SK-MEL-5 (cell line): ENCODE measurements around the gene GDPD4. TPM values are rescaled to one million over a fixed set of nuclear protein-coding genes. Genes with fewer than 3 reads are reported as not detected.

Source experiments
- DNase-seq: peaks from one replicate; pipeline ENCODE4 v3.0.0-alpha.2; 2016; ENCODE audit warnings: low read depth, low spot score
- in situ Hi-C: cut with HindIII; loops from 2 replicates; pipeline ENCODE4 v1.10.0; 2016; ENCODE audit warnings: low sequenced_read_pairs, high pct_unique_total_duplicates, low pct_unique_long_range_greater_than_20kb
- total RNA-seq: library from RNA; depleted of rRNA; stranded (reverse); fragments of >200 nt; shearing (Covaris generic); gene quantifications from 2 replicates; pipeline ENCODE4 v1.2.3, GENCODE V29; 2014

Gene GDPD4
- total RNA-seq, 1 experiment from 2014 or later = not detected

GRCh38 chr11:77266766-77267165, 34.7 kb downstream of the GDPD4 start:
- in situ Hi-C loops = no loop called here
- no peak for DNase-seq

- in situ Hi-C loops = no loop called here
- no peak for DNase-seq
Measured at GRCh38 chr11:77262803-77263202, 38.7 kb downstream of the GDPD4 start.

GRCh38 chr11:77259641-77260040, 41.8 kb downstream of the GDPD4 start:
- no peak for DNase-seq
- in situ Hi-C loops = no loop called here

- in situ Hi-C loops = no loop called here
- DNase-seq = no peak
Measured at GRCh38 chr11:77253690-77254089, 47.8 kb downstream of the GDPD4 start.

- in situ Hi-C loops = no loop called here
- no peak for DNase-seq
Measured at GRCh38 chr11:77252555-77253270, 48.8 kb downstream of the GDPD4 start.

GRCh38 chr11:77250881-77251640, 50.4 kb downstream of the GDPD4 start:
- no peak for DNase-seq
- in situ Hi-C loops = no loop called here

GRCh38 chr11:77249427-77249826, 52.1 kb downstream of the GDPD4 start:
- in situ Hi-C loops = no loop called here
- DNase-seq = no peak

- DNase-seq = peak; percentile 12
- in situ Hi-C loops = no loop called here
Measured at GRCh38 chr11:77244277-77245027, 57.0 kb downstream of the GDPD4 start.

- DNase-seq = no peak
- in situ Hi-C loops = no loop called here
Measured at GRCh38 chr11:77236901-77237300, 64.6 kb downstream of the GDPD4 start.

- in situ Hi-C loops = no loop called here
- no peak for DNase-seq
Measured at GRCh38 chr11:77233011-77233410, 68.5 kb downstream of the GDPD4 start.

- in situ Hi-C loops = no loop called here
Measured at GRCh38 chr11:77232242-77232641, 69.2 kb downstream of the GDPD4 start.

GRCh38 chr11:77231800-77232199, 69.7 kb downstream of the GDPD4 start:
- no peak for DNase-seq
- in situ Hi-C loops = no loop called here

More at GRCh38 chr11:77232242-77232641, 69.2 kb downstream of the GDPD4 start:
- DNase-seq = no peak

GRCh38 chr11:77230878-77231605, 70.4 kb downstream of the GDPD4 start:
- in situ Hi-C loops = no loop called here
- DNase-seq = no peak

GRCh38 chr11:77223797-77224196, 77.7 kb downstream of the GDPD4 start:
- DNase-seq = no peak
- in situ Hi-C loops = no loop called here

- in situ Hi-C loops = no loop called here
- no peak for DNase-seq
Measured at GRCh38 chr11:77217156-77217555, 84.3 kb downstream of the GDPD4 start.

GRCh38 chr11:77215106-77215505, 86.4 kb downstream of the GDPD4 start:
- no peak for DNase-seq
- in situ Hi-C loops = no loop called here

- in situ Hi-C loops = no loop called here
- DNase-seq = no peak
Measured at GRCh38 chr11:77214557-77214956, 86.9 kb downstream of the GDPD4 start.
